Breast epithelium (tissue), 3 donors: Measurements from ENCODE around the gene EIF4G3.
"Not testable (repeated sequence)": the region's sequence is repeated elsewhere in the genome, so short reads cannot be mapped to it uniquely, and the experiment has no call there.

Experiments used
- CTCF ChIP-seq, 3 donors: fragments of 450-650 bp; IDR thresholded peaks; one replicate each; pipeline ENCODE4 v1.5.1; 2016 to 2017; ENCODE audit warnings: antibody characterized with exemption in 3 of 3, mild to moderate bottlenecking in 3 of 3, moderate library complexity in 3 of 3
- POLR2A ChIP-seq: fragments of 450-650 bp; IDR thresholded peaks from one replicate; pipeline ENCODE4 v1.6.1; 2016; ENCODE audit warnings: antibody characterized with exemption, mild to moderate bottlenecking, moderate library complexity
- POLR2AphosphoS5 ChIP-seq, 3 donors: sonication (generic); formaldehyde crosslinking; IDR thresholded peaks; one replicate each; pipeline ENCODE4 v1.6.1; 2017; ENCODE audit warnings: antibody characterized with exemption in 3 of 3

GRCh38 chr1:20789598-20789997 lies 387.1 kb downstream of the EIF4G3 start:
- TF ChIP-seq CTCF (IDR thresholded peaks at IDR 0.05); POLR2A; POLR2AphosphoS5 (IDR thresholded peaks at IDR 0.05): not testable (repeated sequence)
